ENCODE data around the gene DNAJA2. TPM values are rescaled to one million over a fixed set of nuclear protein-coding genes. Genes with fewer than 3 reads are reported as not detected.

The DNAJA2 gene
- total and polyA plus RNA-seq, 2 of the 8 experiments (the other 6 are each of a cell fraction or from before 2014, with no cell fraction given), result 9.4 to 93.8 TPM

DNA sequence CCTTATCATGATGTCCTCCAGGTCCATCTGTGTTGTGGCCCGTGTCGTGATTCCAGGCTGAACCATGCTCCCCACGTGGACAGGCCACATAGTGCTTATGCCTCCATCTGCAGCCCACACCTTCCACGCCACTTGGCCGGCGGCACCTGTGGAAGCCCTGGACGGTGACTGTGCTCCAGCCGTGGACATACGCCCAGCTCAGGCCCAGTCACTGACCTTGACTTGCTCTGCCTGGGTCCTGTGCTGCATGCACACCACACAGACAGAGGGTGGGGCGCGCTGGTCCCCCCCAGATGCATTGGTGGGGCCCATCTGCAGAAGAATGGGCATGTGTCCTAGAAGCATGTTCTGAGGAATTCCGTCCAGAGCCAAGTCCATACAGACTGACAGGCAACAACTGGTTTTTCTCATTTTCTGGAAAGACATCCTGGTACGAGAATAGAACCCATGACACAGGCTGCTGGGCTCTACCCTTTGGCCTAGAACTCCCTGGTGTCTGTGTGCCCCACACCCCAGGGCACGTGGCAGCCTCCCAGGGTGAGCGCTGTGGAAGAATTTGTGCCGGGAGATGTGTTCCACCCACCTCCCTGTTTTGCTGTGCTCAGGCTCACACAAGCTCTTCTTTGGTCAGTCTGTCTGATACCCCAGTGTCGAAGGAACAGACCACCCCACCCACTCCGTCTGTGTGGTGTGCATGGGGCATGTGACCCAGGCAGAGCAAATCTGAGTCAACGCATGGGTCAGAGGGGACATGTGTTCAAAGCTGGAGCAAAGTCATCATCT lies 49.8 kb downstream of the DNAJA2 start:
- POLR2A ChIA-PET (ENCODE audit: partially characterized antibody), result interaction anchor here (1.9 to 18.9 kb wide), 3 partner anchors 9 to 37 kb away, joined by 7 to 321 read pairs (median 198); partner anchors contain the start of gene GPT2
- FAIRE-seq, result no peak
- TF ChIP-seq SAP30 (IDR thresholded peaks at IDR 0.05; ENCODE audit: insufficient read depth, insufficient replicate concordance, low read length), result no peak
- no peak for TF ChIP-seq SRF (IDR thresholded peaks at IDR 0.05; ENCODE audit: low read depth, low read length)
- TF ChIP-seq, protein P1, sequence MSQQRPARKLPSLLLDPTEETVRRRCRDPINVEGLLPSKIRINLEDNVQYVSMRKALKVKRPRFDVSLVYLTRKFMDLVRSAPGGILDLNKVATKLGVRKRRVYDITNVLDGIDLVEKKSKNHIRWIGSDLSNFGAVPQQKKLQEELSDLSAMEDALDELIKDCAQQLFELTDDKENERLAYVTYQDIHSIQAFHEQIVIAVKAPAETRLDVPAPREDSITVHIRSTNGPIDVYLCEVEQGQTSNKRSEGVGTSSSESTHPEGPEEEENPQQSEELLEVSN (IDR thresholded peaks at IDR 0.05), result no peak
- TF ChIP-seq PHF8 (conservative IDR thresholded peaks at IDR 0.05; ENCODE audit: low read depth, low read length), result no peak
- no peak for TF ChIP-seq RNF2 (IDR thresholded peaks at IDR 0.05; ENCODE audit: borderline replicate concordance, low read depth, low read length, missing control alignments, poor library complexity, severe bottlenecking)
- TF ChIP-seq TBP (IDR thresholded peaks at IDR 0.05; ENCODE audit: low read depth, low read length), result no peak
- no peak for TF ChIP-seq BRCA1 (IDR thresholded peaks at IDR 0.05; ENCODE audit: low read depth, low read length)
- TF ChIP-seq KDM1A (IDR thresholded peaks at IDR 0.05; ENCODE audit: borderline replicate concordance, low read length), result no peak
- TF ChIP-seq JUND (IDR thresholded peaks at IDR 0.05; ENCODE audit: low read length), result no peak

More for the DNA sequence above, 49.8 kb downstream of the DNAJA2 start:
- H2BK15ac ChIP-seq (ENCODE audit: low read length), result no peak overlapping the region
- no peak overlapping the region for H3K27ac ChIP-seq (ENCODE audit: low read depth, low read length)
- no peaks in the 10 kb centered on the region for H3K27me3 ChIP-seq (replicated peaks in 1 of 4; ENCODE audit: control insufficient read depth in 3 of 4, extremely low read depth in 1 of 4, insufficient read depth in 3 of 4, low read length in 3 of 4)
- H3K23me2 ChIP-seq (ENCODE audit: low read depth, low read length), result no peaks in the 10 kb centered on the region
- H3K4me3 ChIP-seq (ENCODE audit: extremely low read depth in 1 of 4, insufficient read depth in 2 of 4, low read depth in 3 of 4, low read length in 4 of 4), result no peak overlapping the region
- no peaks in the 10 kb centered on the region for H3K79me1 ChIP-seq (ENCODE audit: low read depth, low read length)
- peak overlapping the region; percentile 10 for H3K56ac ChIP-seq (replicated peaks; ENCODE audit: insufficient read length, low read depth, low read length)
- no peak overlapping the region for H3K23ac ChIP-seq (ENCODE audit: insufficient read length)
- no peak overlapping the region for H2BK20ac ChIP-seq (ENCODE audit: low read length)
- H4K5ac ChIP-seq (ENCODE audit: insufficient read length, low read depth, low read length), result no peak overlapping the region
- no peak overlapping the region for H3K4ac ChIP-seq (replicated peaks; ENCODE audit: insufficient read length, low read depth, low read length)
- WGBS, 2 experiments (ENCODE audit: extremely low coverage in 1 of 2, insufficient coverage in 1 of 2, insufficient read length in 1 of 2, insufficient replicate concordance in 2 of 2, low coverage in 1 of 2, low lambda C conversion rate in 2 of 2, missing lambda C conversion rate in 1 of 2), result 93% methylated on average over 19 of the region's 19 CpGs; no CpG with 5 or more reads in 1 of the 2 experiments
- H4K20me1 ChIP-seq (replicated peaks in 1 of 2; ENCODE audit: control insufficient read depth in 1 of 2, insufficient read depth in 2 of 2, low read length in 2 of 2), result peaks cover 7 to 8% of the 10 kb centered on the region in 2 experiments
- no peaks in the 10 kb centered on the region for H3K79me2 ChIP-seq (ENCODE audit: control insufficient read depth in 1 of 2, insufficient read depth in 2 of 2, low read length in 2 of 2)
- H2BK120ac ChIP-seq (replicated peaks; ENCODE audit: low read depth, low read length), result no peak overlapping the region
- CTCF ChIA-PET (ENCODE audit: partially characterized antibody), result interaction anchor here (0.6 to 1.3 kb wide), 6 partner anchors 10 to 69 kb away, joined by 3 to 4 read pairs (median 3); no protein-coding TSS in a partner anchor
- no peak overlapping the region for H2AFZ ChIP-seq (ENCODE audit: low read length)
- H2AK5ac ChIP-seq (ENCODE audit: low read depth, low read length), result no peak overlapping the region
- H3K36me3 ChIP-seq (ENCODE audit: control insufficient read depth in 2 of 4, insufficient read depth in 4 of 4, low read length in 3 of 4), result peaks cover 25 to 88% (median 69%) of the 10 kb centered on the region in 4 experiments
- no peak overlapping the region for H2BK12ac ChIP-seq (ENCODE audit: low read depth, low read length)
- no peak overlapping the region for H4K91ac ChIP-seq (replicated peaks; ENCODE audit: insufficient read length, low read length)
- no peak overlapping the region for H3K9ac ChIP-seq (replicated peaks in 1 of 4; ENCODE audit: extremely low read depth in 1 of 4, low read depth in 3 of 4, low read length in 3 of 4)
- no peak overlapping the region for H3K14ac ChIP-seq (ENCODE audit: insufficient read length)
- no peak for DNase-seq (ENCODE audit: low read depth in 1 of 2, low spot score in 2 of 2)
- no peak overlapping the region for H3K18ac ChIP-seq (ENCODE audit: extremely low read depth, low read length)
- no peak overlapping the region for H3K4me2 ChIP-seq (ENCODE audit: insufficient read depth in 1 of 2, low read depth in 2 of 2, low read length in 2 of 2)
- peak overlapping the region; percentile 40; the same call in 1 of the 2 replicates for H4K8ac ChIP-seq (ENCODE audit: extremely low read depth, insufficient read depth, low read length)
- no peaks in the 10 kb centered on the region for H3K4me1 ChIP-seq (replicated peaks in 1 of 4; ENCODE audit: control insufficient read depth in 3 of 4, insufficient read depth in 4 of 4, low read length in 3 of 4)
- no peaks in the 10 kb centered on the region for H3K9me3 ChIP-seq (ENCODE audit: insufficient read depth in 2 of 2, low read depth in 1 of 2, low read length in 1 of 2)
- H2BK5ac ChIP-seq (ENCODE audit: low read depth, low read length), result no peak overlapping the region

All from H1 (cell line).